ENCODE data around the gene LDHD. TPM values are rescaled to one million over a fixed set of nuclear protein-coding genes. Genes with fewer than 3 reads are reported as not detected.

The LDHD gene
- total and polyA plus RNA-seq, 2 of the 13 experiments (the other 11 are each of a cell fraction or from before 2014, with no cell fraction given), result 9.1 to 9.8 TPM

- TF ChIP-seq FOXO1 (CRISPR knock-in tag; IDR thresholded peaks at IDR 0.05), result peak; percentile 78
- TF ChIP-seq JUN (CRISPR knock-in tag; IDR thresholded peaks at IDR 0.05), result 0 out of 2 replicates have a peak, but pooled peaks have one; percentile 38
- peak; percentile 47 for TF ChIP-seq SALL2 (CRISPR knock-in tag; IDR thresholded peaks at IDR 0.05)
- TF ChIP-seq MYC (CRISPR knock-in tag; IDR thresholded peaks at IDR 0.05; ENCODE audit: borderline replicate concordance), result peak; percentile 56; the same call in 1 of the 2 replicates
- TF ChIP-seq, protein P1, sequence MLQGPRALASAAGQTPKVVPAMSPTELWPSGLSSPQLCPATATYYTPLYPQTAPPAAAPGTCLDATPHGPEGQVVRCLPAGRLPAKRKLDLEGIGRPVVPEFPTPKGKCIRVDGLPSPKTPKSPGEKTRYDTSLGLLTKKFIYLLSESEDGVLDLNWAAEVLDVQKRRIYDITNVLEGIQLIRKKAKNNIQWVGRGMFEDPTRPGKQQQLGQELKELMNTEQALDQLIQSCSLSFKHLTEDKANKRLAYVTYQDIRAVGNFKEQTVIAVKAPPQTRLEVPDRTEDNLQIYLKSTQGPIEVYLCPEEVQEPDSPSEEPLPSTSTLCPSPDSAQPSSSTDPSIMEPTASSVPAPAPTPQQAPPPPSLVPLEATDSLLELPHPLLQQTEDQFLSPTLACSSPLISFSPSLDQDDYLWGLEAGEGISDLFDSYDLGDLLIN (CRISPR knock-in tag; IDR thresholded peaks at IDR 0.05; ENCODE audit: borderline replicate concordance), result 0 out of 2 replicates have a peak, but pooled peaks have one; percentile 38
- no peak for TF ChIP-seq ZNF552 (CRISPR knock-in tag; IDR thresholded peaks at IDR 0.05; ENCODE audit: borderline replicate concordance)
- no peak for TF ChIP-seq CC2D1A (CRISPR knock-in tag; IDR thresholded peaks at IDR 0.05)
- TF ChIP-seq ETV6 (CRISPR knock-in tag; conservative IDR thresholded peaks at IDR 0.05), result 0 out of 2 replicates have a peak, but pooled peaks have one; percentile 22
- TF ChIP-seq, protein P2, sequence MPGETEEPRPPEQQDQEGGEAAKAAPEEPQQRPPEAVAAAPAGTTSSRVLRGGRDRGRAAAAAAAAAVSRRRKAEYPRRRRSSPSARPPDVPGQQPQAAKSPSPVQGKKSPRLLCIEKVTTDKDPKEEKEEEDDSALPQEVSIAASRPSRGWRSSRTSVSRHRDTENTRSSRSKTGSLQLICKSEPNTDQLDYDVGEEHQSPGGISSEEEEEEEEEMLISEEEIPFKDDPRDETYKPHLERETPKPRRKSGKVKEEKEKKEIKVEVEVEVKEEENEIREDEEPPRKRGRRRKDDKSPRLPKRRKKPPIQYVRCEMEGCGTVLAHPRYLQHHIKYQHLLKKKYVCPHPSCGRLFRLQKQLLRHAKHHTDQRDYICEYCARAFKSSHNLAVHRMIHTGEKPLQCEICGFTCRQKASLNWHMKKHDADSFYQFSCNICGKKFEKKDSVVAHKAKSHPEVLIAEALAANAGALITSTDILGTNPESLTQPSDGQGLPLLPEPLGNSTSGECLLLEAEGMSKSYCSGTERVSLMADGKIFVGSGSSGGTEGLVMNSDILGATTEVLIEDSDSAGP (CRISPR knock-in tag; IDR thresholded peaks at IDR 0.05; ENCODE audit: borderline replicate concordance), result peak; percentile 87
- 0 out of 2 replicates have a peak, but pooled peaks have one; percentile 73 for TF ChIP-seq ZNF619 (CRISPR knock-in tag; IDR thresholded peaks at IDR 0.05)
- TF ChIP-seq ZNF256 (CRISPR knock-in tag; conservative IDR thresholded peaks at IDR 0.05), result no peak
- TF ChIP-seq EHMT2 (IDR thresholded peaks at IDR 0.05; ENCODE audit: borderline replicate concordance, low read depth, low read length), result no peak
- TF ChIP-seq ZNF891 (CRISPR knock-in tag; IDR thresholded peaks at IDR 0.05), result peak; percentile 78; the same call in 1 of the 2 replicates
- no peak for TF ChIP-seq MBD4 (IDR thresholded peaks at IDR 0.05; ENCODE audit: borderline replicate concordance, low read length)
- peak; percentile 52; the same call in 1 of the 2 replicates for TF ChIP-seq HOXA3 (CRISPR knock-in tag; IDR thresholded peaks at IDR 0.05)
- TF ChIP-seq RELA (CRISPR knock-in tag; IDR thresholded peaks at IDR 0.05), result peak; percentile 56; the same call in 1 of the 2 replicates
- TF ChIP-seq, protein P3, sequence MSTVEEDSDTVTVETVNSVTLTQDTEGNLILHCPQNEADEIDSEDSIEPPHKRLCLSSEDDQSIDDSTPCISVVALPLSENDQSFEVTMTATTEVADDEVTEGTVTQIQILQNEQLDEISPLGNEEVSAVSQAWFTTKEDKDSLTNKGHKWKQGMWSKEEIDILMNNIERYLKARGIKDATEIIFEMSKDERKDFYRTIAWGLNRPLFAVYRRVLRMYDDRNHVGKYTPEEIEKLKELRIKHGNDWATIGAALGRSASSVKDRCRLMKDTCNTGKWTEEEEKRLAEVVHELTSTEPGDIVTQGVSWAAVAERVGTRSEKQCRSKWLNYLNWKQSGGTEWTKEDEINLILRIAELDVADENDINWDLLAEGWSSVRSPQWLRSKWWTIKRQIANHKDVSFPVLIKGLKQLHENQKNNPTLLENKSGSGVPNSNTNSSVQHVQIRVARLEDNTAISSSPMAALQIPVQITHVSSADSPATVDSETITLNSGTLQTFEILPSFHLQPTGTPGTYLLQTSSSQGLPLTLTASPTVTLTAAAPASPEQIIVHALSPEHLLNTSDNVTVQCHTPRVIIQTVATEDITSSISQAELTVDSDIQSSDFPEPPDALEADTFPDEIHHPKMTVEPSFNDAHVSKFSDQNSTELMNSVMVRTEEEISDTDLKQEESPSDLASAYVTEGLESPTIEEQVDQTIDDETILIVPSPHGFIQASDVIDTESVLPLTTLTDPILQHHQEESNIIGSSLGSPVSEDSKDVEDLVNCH (CRISPR knock-in tag; IDR thresholded peaks at IDR 0.05), result no peak
- TF ChIP-seq HMG20A (CRISPR knock-in tag; IDR thresholded peaks at IDR 0.05; ENCODE audit: borderline replicate concordance), result no peak
- TF ChIP-seq ZNF253 (CRISPR knock-in tag; IDR thresholded peaks at IDR 0.05; ENCODE audit: borderline replicate concordance), result no peak
- TF ChIP-seq ZNF547 (CRISPR knock-in tag; IDR thresholded peaks at IDR 0.05), result peak; percentile 65; the same call in 1 of the 2 replicates
- TF ChIP-seq HNRNPLL (IDR thresholded peaks at IDR 0.05; ENCODE audit: low read depth, low read length, poor library complexity, severe bottlenecking), result no peak
- TF ChIP-seq ZNF30 (CRISPR knock-in tag; IDR thresholded peaks at IDR 0.05), result no peak
- TF ChIP-seq RFXANK (CRISPR knock-in tag; IDR thresholded peaks at IDR 0.05), result peak; percentile 85
- TF ChIP-seq KLF13 (CRISPR knock-in tag; IDR thresholded peaks at IDR 0.05), result no peak
- peak; percentile 76; the same call in 1 of the 2 replicates for TF ChIP-seq NFKB2 (CRISPR knock-in tag; IDR thresholded peaks at IDR 0.05; ENCODE audit: borderline replicate concordance)
Observed at GRCh38 chr16:75116081-75116910, at the start of gene LDHD (continued).
